Measurements from ENCODE around the gene TPM4. TPM values are rescaled to one million over a fixed set of nuclear protein-coding genes. Genes with fewer than 3 reads are reported as not detected.

The TPM4 gene
- total and polyA plus RNA-seq, 2 of the 8 experiments (the other 6 are each of a cell fraction or from before 2014, with no cell fraction given) = 160 to 359 TPM

DNA sequence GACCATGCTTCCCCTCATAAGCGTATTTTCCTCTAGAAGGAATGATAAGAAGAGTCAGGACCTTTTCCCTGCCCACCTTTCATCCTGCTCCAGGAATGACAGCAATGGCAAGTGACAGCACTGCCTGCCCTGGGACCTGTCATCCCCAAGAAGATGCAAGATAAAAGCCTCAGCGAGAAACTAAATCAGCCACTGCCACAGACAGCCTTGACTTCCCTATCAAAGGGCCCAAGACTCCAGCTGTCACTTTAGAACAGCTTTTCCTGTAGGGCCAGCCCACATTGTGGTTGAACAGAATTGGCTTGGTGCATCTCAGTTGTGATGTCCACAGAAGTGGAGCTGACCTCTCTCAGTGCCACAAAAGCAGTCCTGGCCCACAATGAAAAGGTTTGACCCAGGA lies 36.5 kb downstream of the TPM4 start:
- no peak overlapping the region for H2AFZ ChIP-seq (ENCODE audit: low read length)
- TF ChIP-seq ATF3 (IDR thresholded peaks at IDR 0.05; ENCODE audit: insufficient read depth, low read depth, low read length) (no peak), NANOG (IDR thresholded peaks at IDR 0.05; ENCODE audit: insufficient read depth, low read depth, low read length, poor library complexity, severe bottlenecking) (no peak)
- H2BK5ac ChIP-seq (ENCODE audit: low read depth, low read length) = no peak overlapping the region
- H3K14ac ChIP-seq (ENCODE audit: insufficient read length) = no peak overlapping the region
- no peak overlapping the region for H3K18ac ChIP-seq (ENCODE audit: extremely low read depth, low read length)
- H3K4me1 ChIP-seq (replicated peaks in 1 of 4; ENCODE audit: control insufficient read depth in 3 of 4, insufficient read depth in 4 of 4, low read length in 3 of 4) = peaks cover 0 to 7% (median 2%) of the 10 kb centered on the region in 4 experiments; a peak in 5 of 7 replicates
- H2BK20ac ChIP-seq (ENCODE audit: low read length) = no peak overlapping the region
- H3K23ac ChIP-seq (ENCODE audit: insufficient read length) = no peak overlapping the region
- no peak overlapping the region for H4K8ac ChIP-seq (ENCODE audit: extremely low read depth, insufficient read depth, low read length)
- no peaks in the 10 kb centered on the region for H3K9me3 ChIP-seq (ENCODE audit: insufficient read depth in 2 of 2, low read depth in 1 of 2, low read length in 1 of 2)
- POLR2A ChIA-PET (ENCODE audit: partially characterized antibody) = interaction anchor here (0.6 to 37.0 kb wide), 8 partner anchors 9 to 45 kb away, joined by 3 to 582 read pairs (median 4); partner anchors contain the start of genes HSH2D and TPM4
- H4K91ac ChIP-seq (replicated peaks; ENCODE audit: insufficient read length, low read length) = no peak overlapping the region
- DNase-seq (ENCODE audit: low read depth in 1 of 2, low spot score in 2 of 2) (no peak), FAIRE-seq (no peak)
- no peak overlapping the region for H2BK15ac ChIP-seq (ENCODE audit: low read length)
- H2BK120ac ChIP-seq (replicated peaks; ENCODE audit: low read depth, low read length) = no peak overlapping the region
- 94% methylated on average over 2 of the region's 2 CpGs; no CpG with 5 or more reads in 1 of the 2 experiments for WGBS, 2 experiments (ENCODE audit: extremely low coverage in 1 of 2, insufficient coverage in 1 of 2, insufficient read length in 1 of 2, insufficient replicate concordance in 2 of 2, low coverage in 1 of 2, low lambda C conversion rate in 2 of 2, missing lambda C conversion rate in 1 of 2)
- no peak overlapping the region for H4K5ac ChIP-seq (ENCODE audit: insufficient read length, low read depth, low read length)
- CTCF ChIA-PET (ENCODE audit: partially characterized antibody) = interaction anchor here (0.6 to 1.0 kb wide), 6 partner anchors 23 to 73 kb away, joined by 3 to 5 read pairs (median 3); partner anchors contain the start of gene CIB3
- H3K4ac ChIP-seq (replicated peaks; ENCODE audit: insufficient read length, low read depth, low read length) = no peak overlapping the region
- no peak overlapping the region for H3K27ac ChIP-seq (ENCODE audit: low read depth, low read length)
- H3K4me3 ChIP-seq (ENCODE audit: extremely low read depth in 1 of 4, insufficient read depth in 2 of 4, low read depth in 3 of 4, low read length in 4 of 4) = peak overlapping the region; percentile 82 to 98 (median 93); a peak in 5 of 8 replicates
- peaks cover 4 to 16% of the 10 kb centered on the region in 2 experiments for H4K20me1 ChIP-seq (replicated peaks in 1 of 2; ENCODE audit: control insufficient read depth in 1 of 2, insufficient read depth in 2 of 2, low read length in 2 of 2)
- no peaks in the 10 kb centered on the region for H3K27me3 ChIP-seq (replicated peaks in 1 of 4; ENCODE audit: control insufficient read depth in 3 of 4, extremely low read depth in 1 of 4, insufficient read depth in 3 of 4, low read length in 3 of 4)
- no peak overlapping the region for H2BK12ac ChIP-seq (ENCODE audit: low read depth, low read length)
- H3K79me2 ChIP-seq (ENCODE audit: control insufficient read depth in 1 of 2, insufficient read depth in 2 of 2, low read length in 2 of 2) = peaks cover 11 to 46% of the 10 kb centered on the region in 2 experiments
- peaks cover 4% of the 10 kb centered on the region; the same call in 1 of the 2 replicates for H3K23me2 ChIP-seq (ENCODE audit: low read depth, low read length)
- H3K9ac ChIP-seq (replicated peaks in 1 of 4; ENCODE audit: extremely low read depth in 1 of 4, low read depth in 3 of 4, low read length in 3 of 4) = peak overlapping the region in 1 of 4 experiments; percentile 88; a peak in 1 of 7 replicates
- H2AK5ac ChIP-seq (ENCODE audit: low read depth, low read length) = no peak overlapping the region
- H3K4me2 ChIP-seq (ENCODE audit: insufficient read depth in 1 of 2, low read depth in 2 of 2, low read length in 2 of 2) = peak overlapping the region; percentile 86 to 97
- H3K36me3 ChIP-seq (ENCODE audit: control insufficient read depth in 2 of 4, insufficient read depth in 4 of 4, low read length in 3 of 4) = no peaks in the 10 kb centered on the region; a peak in 1 of 8 replicates
- peaks cover 14% of the 10 kb centered on the region for H3K79me1 ChIP-seq (ENCODE audit: low read depth, low read length)
- no peak overlapping the region for H3K56ac ChIP-seq (replicated peaks; ENCODE audit: insufficient read length, low read depth, low read length)
